22Rv1 (cell line): ENCODE results near the gene UBE2H.
A peak's percentile ranks its signal among the peaks of the same experiment; 100 is the strongest.
"Not testable (repeated sequence)": the region's sequence is repeated elsewhere in the genome, so short reads cannot be mapped to it uniquely, and the experiment has no call there.

Source experiments
- H3K27ac ChIP-seq: fragments of 450-650 bp; 2 replicates; pipeline ENCODE4 v1.5.1; 2017
- ZFX ChIP-seq: fragments of 450-650 bp; IDR thresholded peaks from 2 replicates; pipeline ENCODE4 v1.6.1; 2017; ENCODE audit warnings: antibody characterized with exemption, borderline replicate concordance
- TF ChIP-seq, protein P1 (sequence below): fragments of 450-650 bp; IDR thresholded peaks from 2 replicates; pipeline ENCODE4 v1.5.1; 2017; ENCODE audit warnings: mild to moderate bottlenecking

UBE2H gene

DNA sequence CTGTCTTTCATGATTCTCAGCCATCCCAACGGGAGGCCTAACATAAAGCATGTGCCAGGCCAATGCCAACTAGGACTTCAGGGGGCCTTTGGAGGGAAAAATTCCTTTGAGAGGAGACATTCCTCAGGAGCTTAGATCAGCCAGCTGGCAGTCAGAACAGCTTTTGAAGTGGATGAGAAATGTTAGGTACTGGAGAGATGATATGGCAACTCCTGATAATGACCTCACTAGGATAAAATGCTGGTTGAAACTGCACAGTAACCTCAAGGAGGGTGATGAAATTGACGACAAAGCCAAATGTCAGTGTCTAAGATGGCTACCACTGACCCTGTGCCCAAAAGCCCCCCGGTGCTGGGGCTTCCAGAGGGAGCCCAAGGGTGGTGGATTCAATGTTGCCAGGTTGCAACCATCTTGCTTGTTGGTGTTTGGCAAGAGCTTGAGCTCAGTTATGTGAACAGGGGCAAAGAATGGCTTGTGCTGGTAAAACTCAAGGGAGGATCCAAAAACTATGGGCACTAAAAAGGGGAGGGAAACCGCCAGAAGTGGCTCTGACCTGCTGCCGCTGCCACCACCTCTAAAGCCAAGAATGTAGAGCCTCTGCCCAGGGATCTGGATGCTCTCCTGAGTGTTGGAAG, 121.2 kb downstream of the UBE2H start:
- TF ChIP-seq ZFX, result no peak
- TF ChIP-seq, protein P1, sequence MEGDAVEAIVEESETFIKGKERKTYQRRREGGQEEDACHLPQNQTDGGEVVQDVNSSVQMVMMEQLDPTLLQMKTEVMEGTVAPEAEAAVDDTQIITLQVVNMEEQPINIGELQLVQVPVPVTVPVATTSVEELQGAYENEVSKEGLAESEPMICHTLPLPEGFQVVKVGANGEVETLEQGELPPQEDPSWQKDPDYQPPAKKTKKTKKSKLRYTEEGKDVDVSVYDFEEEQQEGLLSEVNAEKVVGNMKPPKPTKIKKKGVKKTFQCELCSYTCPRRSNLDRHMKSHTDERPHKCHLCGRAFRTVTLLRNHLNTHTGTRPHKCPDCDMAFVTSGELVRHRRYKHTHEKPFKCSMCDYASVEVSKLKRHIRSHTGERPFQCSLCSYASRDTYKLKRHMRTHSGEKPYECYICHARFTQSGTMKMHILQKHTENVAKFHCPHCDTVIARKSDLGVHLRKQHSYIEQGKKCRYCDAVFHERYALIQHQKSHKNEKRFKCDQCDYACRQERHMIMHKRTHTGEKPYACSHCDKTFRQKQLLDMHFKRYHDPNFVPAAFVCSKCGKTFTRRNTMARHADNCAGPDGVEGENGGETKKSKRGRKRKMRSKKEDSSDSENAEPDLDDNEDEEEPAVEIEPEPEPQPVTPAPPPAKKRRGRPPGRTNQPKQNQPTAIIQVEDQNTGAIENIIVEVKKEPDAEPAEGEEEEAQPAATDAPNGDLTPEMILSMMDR, result no peak
- peak overlapping the region; percentile 74 for H3K27ac ChIP-seq

DNA sequence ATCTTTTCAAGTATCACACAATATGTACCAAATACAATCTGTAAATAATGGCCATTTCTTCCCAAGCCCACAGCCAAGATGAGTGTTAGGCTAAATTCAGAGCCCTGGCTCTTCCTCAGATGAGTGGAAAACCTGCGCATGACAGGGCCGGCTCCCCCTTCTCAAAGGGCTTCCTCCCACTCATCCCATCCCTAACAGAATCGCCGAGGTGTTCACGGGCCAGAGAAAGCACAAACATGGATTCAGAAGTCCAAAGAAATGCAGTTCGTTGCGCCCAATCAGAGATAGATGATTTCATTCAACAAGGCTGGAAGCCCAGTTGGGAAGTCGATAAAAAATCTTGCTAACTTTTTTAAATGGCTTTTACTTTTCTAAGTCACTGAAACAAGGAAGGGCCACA, 121.8 kb downstream of the UBE2H start:
- H3K27ac ChIP-seq, result peak overlapping the region; percentile 74
- TF ChIP-seq ZFX, result no peak
- TF ChIP-seq, protein P1, result no peak

DNA sequence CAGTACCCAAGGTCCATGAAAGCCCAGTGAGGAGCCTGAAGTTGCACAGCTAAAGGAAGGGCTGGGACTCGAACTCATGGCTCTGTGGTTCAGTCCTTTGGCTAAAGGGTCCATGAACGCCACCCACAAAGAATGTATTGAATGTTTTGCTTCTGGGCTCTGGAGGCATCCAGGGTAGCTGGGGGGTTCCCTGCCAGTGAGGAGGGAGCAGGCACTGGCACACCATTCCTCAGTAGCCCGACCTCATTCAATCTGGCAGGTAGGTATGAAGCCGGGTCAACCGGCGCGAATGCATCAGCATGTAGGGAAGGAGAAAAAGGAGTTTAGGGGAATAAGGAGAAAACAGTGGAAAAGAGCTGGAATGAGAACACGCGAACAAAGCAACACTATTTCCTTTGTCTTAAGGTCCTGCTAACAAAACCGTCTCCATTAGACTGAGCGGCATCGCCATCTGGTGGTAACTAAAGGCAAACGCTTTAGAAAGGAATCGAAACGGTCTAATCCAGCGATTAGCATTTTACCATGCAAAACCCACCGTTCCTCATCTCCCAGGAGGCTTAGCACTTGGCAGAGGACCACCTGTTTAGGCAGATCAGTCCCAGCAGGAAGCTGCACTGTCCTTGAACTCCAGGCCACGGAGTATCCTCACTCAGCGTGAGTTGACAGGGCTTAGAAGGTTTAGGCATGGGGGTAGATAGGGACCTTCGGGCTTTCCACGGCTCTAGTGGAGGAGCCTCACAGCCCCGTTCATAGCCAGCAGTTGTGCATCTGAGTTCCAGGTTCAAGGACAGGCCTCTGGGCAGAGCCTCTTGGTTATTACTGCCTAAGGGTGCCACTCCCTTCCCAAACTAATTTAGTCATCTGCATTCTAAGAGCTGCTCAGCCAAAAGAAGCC, 122.8 kb downstream of the UBE2H start:
- H3K27ac ChIP-seq, result peak overlapping the region; percentile 74
- no peak for TF ChIP-seq ZFX
- TF ChIP-seq, protein P1, result peak; percentile 96

DNA sequence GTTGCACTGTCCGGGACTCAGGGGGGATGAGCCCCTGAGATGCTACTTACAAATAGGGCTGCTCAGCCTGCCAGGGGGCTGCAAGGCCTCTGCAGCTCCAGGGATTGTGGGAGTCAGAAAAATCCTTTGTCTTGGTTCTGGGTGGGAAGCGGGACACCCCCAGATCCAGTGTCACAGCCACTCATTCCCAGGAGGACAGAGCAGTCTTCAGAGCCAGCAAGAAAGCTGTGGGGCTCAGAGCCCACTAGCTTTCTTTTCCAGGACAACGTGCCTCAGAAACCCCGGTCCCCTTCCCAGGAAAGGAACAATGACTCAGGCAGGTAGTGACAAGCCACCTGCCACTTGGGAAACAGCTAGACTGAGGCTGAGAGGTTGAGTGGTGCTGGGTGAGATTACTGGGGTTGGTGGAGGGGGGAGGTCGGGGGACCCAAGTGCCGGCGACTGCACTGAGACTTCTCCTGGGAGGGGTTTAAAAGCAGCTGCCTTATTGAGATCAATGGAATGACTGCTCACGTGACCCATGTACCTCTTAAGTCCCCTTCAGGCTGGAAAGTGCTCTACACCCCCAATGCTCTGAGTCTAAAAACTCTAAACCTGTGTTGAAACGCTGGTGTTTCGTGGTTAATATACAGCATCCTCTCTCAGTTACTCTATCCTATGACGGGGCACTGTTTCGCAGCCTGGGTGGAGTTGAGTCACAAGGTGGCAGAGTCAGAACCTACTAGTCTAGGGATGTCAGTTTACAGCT, 123.6 kb downstream of the UBE2H start:
- TF ChIP-seq ZFX, result no peak
- TF ChIP-seq, protein P1, result no peak
- H3K27ac ChIP-seq, result peak overlapping the region; percentile 74

DNA sequence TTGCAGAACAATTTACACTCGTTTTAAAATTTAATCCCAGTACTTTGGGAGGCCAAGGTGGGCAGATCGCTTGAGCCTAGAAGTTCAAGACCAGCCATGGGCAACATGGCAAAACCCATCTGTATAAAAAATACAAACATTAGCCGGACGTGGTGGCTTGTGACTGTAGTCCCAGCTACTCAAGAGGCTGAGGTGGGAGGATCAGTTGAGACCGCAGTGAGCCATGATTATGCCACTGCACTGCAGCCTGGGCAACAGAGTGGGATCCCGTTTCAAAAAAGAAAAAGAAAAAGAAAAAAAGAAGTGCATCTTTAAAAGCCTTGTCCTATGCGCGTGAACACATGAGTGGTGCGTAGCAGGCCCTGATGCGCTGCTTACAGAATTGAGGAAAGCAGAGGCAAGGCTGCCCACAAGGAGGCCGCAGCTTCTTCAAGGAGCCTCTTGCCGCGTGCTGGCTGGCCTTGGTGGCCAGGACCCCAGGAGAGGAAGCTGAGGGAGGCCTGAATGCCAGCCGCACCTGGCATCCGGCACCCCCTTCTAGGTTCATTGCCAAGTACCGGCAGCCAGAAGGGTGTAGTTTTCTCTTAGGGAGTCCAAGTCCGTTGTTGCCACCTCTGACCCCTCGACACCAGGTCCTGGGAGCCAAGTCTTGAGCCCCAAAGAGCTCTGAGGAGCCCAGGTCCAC, 124.5 kb downstream of the UBE2H start:
- H3K27ac ChIP-seq, result no peak overlapping the region
- no peak for TF ChIP-seq ZFX
- TF ChIP-seq, protein P1, result no peak

DNA sequence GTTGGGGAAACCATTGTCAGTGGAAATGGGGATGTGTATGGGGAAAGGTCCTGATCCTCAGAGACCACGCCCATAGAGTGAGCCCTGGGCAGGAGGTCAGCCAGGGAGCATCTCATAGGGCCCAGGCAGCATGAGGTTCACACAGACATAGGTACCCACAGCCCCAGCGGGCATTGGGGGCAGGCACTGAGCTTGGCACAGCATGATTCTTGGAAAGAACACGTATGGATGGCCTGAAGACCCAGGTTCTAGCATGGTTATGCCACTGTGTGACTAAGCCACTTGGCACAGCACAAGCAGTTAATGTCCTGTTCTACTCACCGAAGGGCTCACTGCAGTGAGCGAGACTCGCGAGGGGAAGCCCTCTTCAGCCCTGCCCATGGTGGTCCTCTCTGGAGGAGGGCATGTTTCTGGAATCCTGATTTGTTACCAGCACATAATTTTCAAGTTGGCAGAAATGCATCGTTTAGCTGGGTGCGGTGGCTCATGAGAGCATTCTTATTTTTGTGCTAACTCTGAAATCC, 125.2 kb downstream of the UBE2H start:
- no peak overlapping the region for H3K27ac ChIP-seq
- TF ChIP-seq, protein P1, result no peak
- TF ChIP-seq ZFX, result no peak

DNA sequence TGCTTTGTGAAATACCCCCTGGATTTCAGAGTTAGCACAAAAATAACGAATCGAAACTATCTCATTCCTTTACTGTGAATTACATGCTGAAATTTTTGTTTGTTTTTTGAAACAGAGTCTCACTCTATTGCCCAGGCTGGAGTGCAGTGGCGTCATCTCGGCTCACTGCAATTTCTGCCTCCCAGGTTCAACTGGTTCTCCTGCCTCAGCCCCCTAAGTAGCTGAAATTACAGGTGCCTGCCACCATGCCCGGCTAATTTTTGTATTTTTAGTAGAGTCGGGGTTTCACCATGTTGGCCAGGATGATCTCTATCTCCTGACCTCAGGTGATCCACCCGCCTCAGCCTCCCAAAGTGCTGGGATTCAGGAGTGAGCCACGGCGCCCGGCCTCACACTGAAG, 125.9 kb downstream of the UBE2H start:
- H3K27ac ChIP-seq, result not testable (repeated sequence)
